Mesenchymal stem cell (in vitro differentiated cells and primary cell): ENCODE data around the gene NOL6.

Experiments
- DNase-seq: peaks from one replicate; pipeline ENCODE4 v3.0.0-alpha.2; 2013
- H2AFZ ChIP-seq: one replicate; pipeline ENCODE4 v1.6.1; 2013; ENCODE audit warnings: low read depth, mild to moderate bottlenecking, control low read depth, inconsistent platforms, low read length, moderate library complexity
- H2AK5ac ChIP-seq: 2 replicates; pipeline ENCODE4 v1.6.1; 2013; ENCODE audit warnings: low read length, moderate library complexity, mild to moderate bottlenecking, inconsistent platforms; ENCODE audit not compliant: severe bottlenecking
- H2BK120ac ChIP-seq: one replicate; pipeline ENCODE4 v1.6.1; 2013; ENCODE audit warnings: low read depth, mild to moderate bottlenecking, inconsistent platforms, low read length, moderate library complexity
- H2BK12ac ChIP-seq, 2 experiments: one replicate each; pipeline ENCODE4 v1.6.1; 2013; ENCODE audit warnings: inconsistent platforms in 2 of 2, low read length in 2 of 2, mild to moderate bottlenecking in 2 of 2, moderate library complexity in 2 of 2, control low read depth in 1 of 2
- H2BK15ac ChIP-seq: one replicate; pipeline ENCODE4 v1.6.1; 2013; ENCODE audit warnings: mild to moderate bottlenecking, low read depth, inconsistent platforms; ENCODE audit not compliant: poor library complexity, severe bottlenecking
- H2BK5ac ChIP-seq: 2 replicates; pipeline ENCODE4 v1.6.1; 2013; ENCODE audit warnings: low read depth, mild to moderate bottlenecking, low read length, control low read depth, inconsistent platforms; ENCODE audit not compliant: poor library complexity, severe bottlenecking
- H3K14ac ChIP-seq, 2 experiments: one replicate each; pipeline ENCODE4 v1.6.1; 2013; ENCODE audit warnings: inconsistent platforms in 2 of 2, low read length in 2 of 2, control low read depth in 1 of 2, mild to moderate bottlenecking in 1 of 2, moderate library complexity in 1 of 2
- H3K18ac ChIP-seq, 2 experiments: one replicate each; pipeline ENCODE4 v1.6.1; 2013; ENCODE audit warnings: inconsistent platforms in 2 of 2, low read length in 2 of 2, control low read depth in 1 of 2, low read depth in 1 of 2, mild to moderate bottlenecking in 1 of 2
- H3K23ac ChIP-seq, 2 experiments: one replicate each; pipeline ENCODE4 v1.6.1; 2013; ENCODE audit warnings: inconsistent platforms in 2 of 2, low read length in 2 of 2, mild to moderate bottlenecking in 2 of 2, moderate library complexity in 2 of 2, control low read depth in 1 of 2
- H3K27ac ChIP-seq: 2 replicates; pipeline ENCODE4 v1.5.1; 2013; ENCODE audit warnings: mild to moderate bottlenecking, moderate library complexity, low read length, control low read depth, inconsistent platforms; ENCODE audit not compliant: poor library complexity, severe bottlenecking
- H3K27me3 ChIP-seq, 2 experiments: 2 replicates each; pipeline versions ENCODE4 v1.6.1 to v1.7.0; 2013; ENCODE audit warnings: low read length in 2 of 2, mild to moderate bottlenecking in 2 of 2, moderate library complexity in 2 of 2, control low read depth in 1 of 2, inconsistent platforms in 1 of 2; ENCODE audit not compliant: control insufficient read depth in 1 of 2, insufficient read depth in 1 of 2
- H3K36me3 ChIP-seq, 2 experiments: 2 replicates each; pipeline versions ENCODE4 v1.6.1 to v1.7.0; 2013; ENCODE audit warnings: low read length in 2 of 2, control low read depth in 1 of 2, inconsistent platforms in 1 of 2, low read depth in 1 of 2, mild to moderate bottlenecking in 1 of 2; ENCODE audit not compliant: insufficient read depth in 2 of 2, control insufficient read depth in 1 of 2
- H3K4ac ChIP-seq, 2 experiments: one replicate each; pipeline ENCODE4 v1.6.1; 2013; ENCODE audit warnings: inconsistent platforms in 2 of 2, low read length in 2 of 2, mild to moderate bottlenecking in 2 of 2, moderate library complexity in 2 of 2, control low read depth in 1 of 2, low read depth in 1 of 2
- H3K4me1 ChIP-seq: 2 replicates; pipeline ENCODE4 v1.6.1; 2013; ENCODE audit warnings: low read depth, low read length, control low read depth; ENCODE audit not compliant: control insufficient read depth, insufficient read depth
- H3K4me2 ChIP-seq: 2 replicates; pipeline ENCODE4 v1.6.1; 2013; ENCODE audit warnings: low read length, mild to moderate bottlenecking, inconsistent platforms; ENCODE audit not compliant: poor library complexity, severe bottlenecking
- H3K4me3 ChIP-seq, 2 experiments: 2 replicates each; pipeline versions ENCODE4 v1.5.1 to v1.7.0; 2013; ENCODE audit warnings: low read length in 2 of 2, mild to moderate bottlenecking in 2 of 2, control low read depth in 1 of 2, low read depth in 1 of 2; ENCODE audit not compliant: insufficient read depth in 1 of 2
- H3K79me1 ChIP-seq: replicated peaks from 2 replicates; pipeline ENCODE4 v1.6.1; 2013; ENCODE audit warnings: mild to moderate bottlenecking, control low read depth, low read length, inconsistent platforms; ENCODE audit not compliant: poor library complexity, severe bottlenecking
- H3K9ac ChIP-seq: 2 replicates; pipeline ENCODE4 v1.7.0; 2013; ENCODE audit warnings: mild to moderate bottlenecking, low read length, moderate library complexity
- H3K9me3 ChIP-seq: 2 replicates; pipeline ENCODE4 v1.7.0; 2013; ENCODE audit warnings: mild to moderate bottlenecking, low read length; ENCODE audit not compliant: control insufficient read depth
- H4K8ac ChIP-seq: one replicate; pipeline ENCODE4 v1.6.1; 2013; ENCODE audit warnings: inconsistent platforms, mild to moderate bottlenecking, low read length, moderate library complexity
- H4K91ac ChIP-seq: one replicate; pipeline ENCODE4 v1.6.1; 2013; ENCODE audit warnings: mild to moderate bottlenecking, low read length, inconsistent platforms
- WGBS: methylation state at CpG from one replicate; pipeline ENCODE4 v1.1.7; 2013; ENCODE audit warnings: mixed read lengths; 5-methylcytosine and 5-hydroxymethylcytosine counted together

The NOL6 gene

DNA sequence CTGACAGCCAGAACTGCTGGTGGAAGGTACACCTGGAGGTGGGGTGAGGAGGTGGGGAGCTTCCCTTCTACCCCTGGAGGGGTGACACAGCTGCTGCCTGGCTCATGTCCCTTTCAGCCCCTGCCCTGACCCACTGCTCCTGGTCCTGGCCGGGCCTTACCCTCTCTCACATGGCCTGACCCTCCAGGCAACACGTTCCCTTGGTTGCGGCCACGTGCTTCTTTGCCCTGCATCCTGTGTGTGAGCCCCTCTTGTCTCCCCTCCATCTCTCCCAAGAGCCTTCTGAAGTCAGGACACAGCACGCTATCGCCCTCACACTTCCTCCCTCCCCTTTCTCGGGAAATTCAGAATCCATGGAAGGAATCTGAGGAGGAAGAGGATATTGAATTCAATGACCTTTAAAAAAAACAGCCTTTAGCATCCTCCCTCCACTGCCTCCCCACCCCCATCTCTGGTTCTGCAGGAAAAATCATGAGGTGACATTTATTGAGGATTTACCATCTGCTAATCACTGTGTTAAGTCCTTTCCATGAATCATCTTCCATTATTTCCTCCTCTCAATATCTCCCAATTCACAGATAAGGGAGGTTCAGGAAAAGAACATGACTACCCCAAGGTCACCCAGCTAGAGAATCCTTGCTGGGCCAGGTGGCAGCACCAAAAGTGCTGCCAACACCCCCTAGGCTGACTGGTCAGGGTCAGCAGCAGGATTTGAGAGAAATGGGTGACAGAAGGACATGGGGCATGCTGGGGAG is 34.6 kb downstream of the NOL6 start:
- WGBS = 70% methylated on average over 4 of the region's 7 CpGs
- Histone ChIP-seq H2BK12ac (no peak overlapping the region), H3K23ac (no peak overlapping the region), H3K18ac (no peak overlapping the region), H2AFZ (no peak overlapping the region), H3K14ac (no peak overlapping the region), H3K9me3 (no peaks in the 10 kb centered on the region), H4K91ac (no peak overlapping the region), H2BK120ac (no peak overlapping the region), H4K8ac (no peak overlapping the region), H2BK5ac (no peak overlapping the region), H3K79me1 (no peaks in the 10 kb centered on the region), H3K4me3 (peak overlapping the region in 1 of 2 experiments; percentile 9), H3K27ac (no peak overlapping the region), H3K4me2 (no peak overlapping the region), H2BK15ac (no peak overlapping the region), H3K9ac (no peak overlapping the region), H3K36me3 (no peaks in the 10 kb centered on the region), H3K4ac (no peak overlapping the region), H3K4me1 (peaks cover 8% of the 10 kb centered on the region), H3K27me3 (peaks cover 50 to 59% of the 10 kb centered on the region in 2 experiments), H2AK5ac (no peak overlapping the region)
- DNase-seq = no peak

DNA sequence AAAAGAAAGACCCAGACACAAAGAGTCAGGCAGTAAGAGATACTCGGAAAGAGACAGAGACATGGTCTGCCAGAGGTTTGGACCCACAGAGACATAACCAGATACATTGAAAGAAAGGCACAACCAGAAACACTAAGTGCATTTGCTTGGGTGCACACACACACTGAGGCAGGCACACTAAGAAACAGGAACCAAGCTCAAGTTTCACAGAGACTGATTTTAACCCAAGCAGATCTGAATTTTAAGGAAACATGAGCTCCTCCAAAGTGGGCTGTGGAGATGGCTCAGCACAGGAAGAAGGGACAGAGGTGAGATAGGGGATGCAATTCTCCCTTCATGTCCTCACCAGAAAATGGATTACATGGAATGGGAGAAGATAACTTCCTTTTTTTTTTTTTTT is 35.8 kb downstream of the NOL6 start:
- Histone ChIP-seq H3K27me3 (peaks cover 52 to 60% of the 10 kb centered on the region in 2 experiments), H3K4me1 (peaks cover 5% of the 10 kb centered on the region), H3K79me1 (no peaks in the 10 kb centered on the region), H3K4ac (no peak overlapping the region), H2AK5ac (no peak overlapping the region), H2BK5ac (no peak overlapping the region), H2BK15ac (no peak overlapping the region), H3K4me3 (no peak overlapping the region), H4K8ac (no peak overlapping the region), H2BK120ac (no peak overlapping the region), H3K9ac (no peak overlapping the region), H4K91ac (no peak overlapping the region), H3K4me2 (no peak overlapping the region), H2AFZ (no peak overlapping the region), H3K27ac (no peak overlapping the region), H3K23ac (no peak overlapping the region), H3K36me3 (no peaks in the 10 kb centered on the region), H2BK12ac (no peak overlapping the region), H3K9me3 (no peaks in the 10 kb centered on the region), H3K18ac (no peak overlapping the region), H3K14ac (no peak overlapping the region)
- DNase-seq = no peak
- WGBS = 83% methylated on average over 1 of the region's 1 CpG

- Histone ChIP-seq H3K9ac (no peak overlapping the region), H4K91ac (no peak overlapping the region), H3K27me3 (peaks cover 52 to 57% of the 10 kb centered on the region in 2 experiments), H3K36me3 (no peaks in the 10 kb centered on the region), H2BK5ac (no peak overlapping the region), H3K18ac (no peak overlapping the region), H3K9me3 (no peaks in the 10 kb centered on the region), H3K27ac (no peak overlapping the region), H2BK12ac (no peak overlapping the region), H2AFZ (no peak overlapping the region), H3K4me2 (no peak overlapping the region), H3K23ac (peak overlapping the region in 1 of 2 experiments; percentile 36), H2BK120ac (no peak overlapping the region), H3K4me3 (no peak overlapping the region), H3K4ac (no peak overlapping the region), H2AK5ac (no peak overlapping the region), H4K8ac (no peak overlapping the region), H3K4me1 (peaks cover 5% of the 10 kb centered on the region), H3K79me1 (no peaks in the 10 kb centered on the region), H3K14ac (peak overlapping the region in 1 of 2 experiments; percentile 66), H2BK15ac (no peak overlapping the region)
- 75% methylated on average over 1 of the region's 2 CpGs for WGBS
- DNase-seq = no peak
Measured at GRCh38 chr9:33437205-33437604, 36.5 kb downstream of the NOL6 start.

GRCh38 chr9:33436445-33436844 is 37.3 kb downstream of the NOL6 start:
- no peak for DNase-seq
- no peak overlapping the region for H2AK5ac ChIP-seq
- H3K4me1 ChIP-seq = peaks cover 5% of the 10 kb centered on the region
- no peak overlapping the region for H3K14ac ChIP-seq
- no peaks in the 10 kb centered on the region for H3K9me3 ChIP-seq
- H4K8ac ChIP-seq = no peak overlapping the region
- no peak overlapping the region for H2AFZ ChIP-seq
- no peak overlapping the region for H2BK12ac ChIP-seq
- no peak overlapping the region for H3K9ac ChIP-seq
- H3K36me3 ChIP-seq = no peaks in the 10 kb centered on the region
- H3K27ac ChIP-seq = no peak overlapping the region
- H2BK15ac ChIP-seq = no peak overlapping the region
- no peak overlapping the region for H3K4me2 ChIP-seq
- H3K27me3 ChIP-seq = peaks cover 52 to 54% of the 10 kb centered on the region in 2 experiments
- H3K23ac ChIP-seq = no peak overlapping the region
- no peak overlapping the region for H3K4ac ChIP-seq
- H2BK120ac ChIP-seq = no peak overlapping the region
- no peak overlapping the region for H4K91ac ChIP-seq
- H3K4me3 ChIP-seq = no peak overlapping the region
- H2BK5ac ChIP-seq = no peak overlapping the region
- 53% methylated on average over 8 of the region's 8 CpGs for WGBS
- H3K18ac ChIP-seq = no peak overlapping the region
- H3K79me1 ChIP-seq = no peaks in the 10 kb centered on the region
